GM19035 (cell line): Measurements from ENCODE around the gene RASAL3.
A peak's percentile ranks its signal among the peaks of the same experiment; 100 is the strongest.

Source experiments
- ATAC-seq: cut with Tn5 transposase; IDR thresholded peaks from one replicate; pipeline ENCODE4 v1.9.1; 2021; ENCODE audit not compliant: unreplicated experiment

RASAL3 gene

GRCh38 chr19:15436012-15436825, 28.1 kb downstream of the RASAL3 start:
- ATAC-seq: no peak

- no peak for ATAC-seq
Observed at GRCh38 chr19:15433519-15434069, 30.8 kb downstream of the RASAL3 start.

- peak; percentile 80 for ATAC-seq
Observed at GRCh38 chr19:15432629-15433518, 31.5 kb downstream of the RASAL3 start.

GRCh38 chr19:15432018-15432494, 32.3 kb downstream of the RASAL3 start:
- ATAC-seq: no peak

- ATAC-seq: no peak
Observed at GRCh38 chr19:15431396-15432017, 32.8 kb downstream of the RASAL3 start.

- no peak for ATAC-seq
Observed at GRCh38 chr19:15430526-15431120, 33.7 kb downstream of the RASAL3 start.

GRCh38 chr19:15429825-15430467, 34.4 kb downstream of the RASAL3 start:
- ATAC-seq: no peak

GRCh38 chr19:15428956-15429824, 35.2 kb downstream of the RASAL3 start:
- no peak for ATAC-seq

- ATAC-seq: no peak
Observed at GRCh38 chr19:15427991-15428471, 36.3 kb downstream of the RASAL3 start.

- ATAC-seq: no peak
Observed at GRCh38 chr19:15427350-15427700, 37.0 kb downstream of the RASAL3 start.

- no peak for ATAC-seq
Observed at GRCh38 chr19:15426485-15427349, 37.6 kb downstream of the RASAL3 start.

- no peak for ATAC-seq
Observed at GRCh38 chr19:15425321-15425950, 38.9 kb downstream of the RASAL3 start.

- no peak for ATAC-seq
Observed at GRCh38 chr19:15424692-15425272, 39.6 kb downstream of the RASAL3 start.

GRCh38 chr19:15424121-15424520, 40.2 kb downstream of the RASAL3 start:
- no peak for ATAC-seq

- ATAC-seq: no peak
Observed at GRCh38 chr19:15423130-15423529, 41.2 kb downstream of the RASAL3 start.

GRCh38 chr19:15422296-15423075, 41.9 kb downstream of the RASAL3 start:
- ATAC-seq: no peak
